Activated effector memory CD4-positive, alpha-beta T cell treated with Interleukin-2 at 50 U/mL for 16 hours (primary cell): ENCODE measurements around the gene RABAC1.
"Not testable (repeated sequence)": the region's sequence is repeated elsewhere in the genome, so short reads cannot be mapped to it uniquely, and the experiment has no call there.

Experiments
- DNase-seq: peaks from one replicate; pipeline ENCODE4 v3.0.0-alpha.2; 2020

The RABAC1 gene

GRCh38 chr19:41944336-41944735 is 14.8 kb downstream of the RABAC1 start:
- no peak for DNase-seq

GRCh38 chr19:41941410-41942202 is 17.5 kb downstream of the RABAC1 start:
- DNase-seq, result no peak

- no peak for DNase-seq
Observed at GRCh38 chr19:41940731-41941409, 18.3 kb downstream of the RABAC1 start.

GRCh38 chr19:41939861-41940730 is 19.0 kb downstream of the RABAC1 start:
- DNase-seq, result no peak

GRCh38 chr19:41939209-41939608 is 19.9 kb downstream of the RABAC1 start:
- DNase-seq, result not testable (repeated sequence)

GRCh38 chr19:41937525-41938468 is 21.3 kb downstream of the RABAC1 start:
- no peak for DNase-seq

- DNase-seq, result no peak
Observed at GRCh38 chr19:41936961-41937360, 22.2 kb downstream of the RABAC1 start.

GRCh38 chr19:41936416-41936850 is 22.7 kb downstream of the RABAC1 start:
- no peak for DNase-seq

- no peak for DNase-seq
Observed at GRCh38 chr19:41935760-41936415, 23.2 kb downstream of the RABAC1 start.

- DNase-seq, result peak; percentile 57
Observed at GRCh38 chr19:41934849-41935374, 24.2 kb downstream of the RABAC1 start.

- no peak for DNase-seq
Observed at GRCh38 chr19:41933693-41934426, 25.3 kb downstream of the RABAC1 start.

- DNase-seq, result no peak
Observed at GRCh38 chr19:41932720-41933332, 26.3 kb downstream of the RABAC1 start.

- DNase-seq, result no peak
Observed at GRCh38 chr19:41932259-41932719, 26.8 kb downstream of the RABAC1 start.

- DNase-seq, result no peak
Observed at GRCh38 chr19:41930926-41931592, 28.1 kb downstream of the RABAC1 start.

- DNase-seq, result no peak
Observed at GRCh38 chr19:41930322-41930722, 28.8 kb downstream of the RABAC1 start.

- no peak for DNase-seq
Observed at GRCh38 chr19:41929536-41930071, 29.5 kb downstream of the RABAC1 start.

GRCh38 chr19:41928754-41929535 is 30.2 kb downstream of the RABAC1 start:
- no peak for DNase-seq

GRCh38 chr19:41928221-41928683 is 30.9 kb downstream of the RABAC1 start, which contains the start of gene ERFL:
Gene ERFL (minus strand): TSS chr19:41928449. CDS start chr19:41912919, 15,530 bp downstream.
- no peak for DNase-seq
